Measurements from ENCODE around the gene EHBP1L1. TPM values are rescaled to one million over a fixed set of nuclear protein-coding genes. Genes with fewer than 3 reads are reported as not detected.

The EHBP1L1 gene
- total and polyA plus RNA-seq, 2 of the 13 experiments (the other 11 are each of a cell fraction or from before 2014, with no cell fraction given): 8.3 to 10.6 TPM

DNA sequence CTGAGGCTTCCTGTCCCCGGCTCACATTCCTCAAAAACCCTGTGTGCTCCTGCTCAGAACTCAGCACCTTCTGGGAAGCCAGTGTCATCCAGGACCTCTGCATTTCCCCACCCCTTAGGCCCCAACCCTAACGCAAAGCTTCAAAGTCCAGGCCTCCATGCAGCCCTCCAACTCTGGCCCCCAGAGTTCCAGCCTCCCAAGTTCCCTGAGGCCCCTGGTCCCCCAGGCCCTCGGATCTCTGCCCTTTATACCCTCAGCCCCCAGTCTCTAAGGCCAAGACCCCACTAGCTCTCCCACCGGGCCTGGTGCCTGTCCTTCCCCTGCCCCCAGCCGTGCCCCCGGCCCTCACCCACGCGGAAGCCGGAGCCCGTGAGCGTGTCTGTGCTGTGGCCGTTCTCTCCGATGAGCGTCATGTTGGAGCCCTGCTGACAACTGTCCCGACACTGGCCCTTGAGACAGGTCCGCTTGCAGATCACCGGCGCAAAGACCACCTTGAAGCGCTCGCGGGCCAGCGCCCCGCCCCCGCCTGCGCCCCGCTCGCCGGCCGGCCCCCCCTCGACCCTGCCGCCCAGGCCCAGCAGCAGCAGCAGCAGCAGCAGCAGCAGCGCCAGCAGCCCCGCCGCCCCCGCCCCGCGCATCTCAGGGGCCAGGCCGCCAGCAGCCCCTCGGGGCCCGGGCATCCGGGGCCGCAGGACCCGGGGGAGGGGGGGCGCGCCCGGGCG lies 18.4 kb upstream of the EHBP1L1 start (continued):
- TF ChIP-seq, protein P1, sequence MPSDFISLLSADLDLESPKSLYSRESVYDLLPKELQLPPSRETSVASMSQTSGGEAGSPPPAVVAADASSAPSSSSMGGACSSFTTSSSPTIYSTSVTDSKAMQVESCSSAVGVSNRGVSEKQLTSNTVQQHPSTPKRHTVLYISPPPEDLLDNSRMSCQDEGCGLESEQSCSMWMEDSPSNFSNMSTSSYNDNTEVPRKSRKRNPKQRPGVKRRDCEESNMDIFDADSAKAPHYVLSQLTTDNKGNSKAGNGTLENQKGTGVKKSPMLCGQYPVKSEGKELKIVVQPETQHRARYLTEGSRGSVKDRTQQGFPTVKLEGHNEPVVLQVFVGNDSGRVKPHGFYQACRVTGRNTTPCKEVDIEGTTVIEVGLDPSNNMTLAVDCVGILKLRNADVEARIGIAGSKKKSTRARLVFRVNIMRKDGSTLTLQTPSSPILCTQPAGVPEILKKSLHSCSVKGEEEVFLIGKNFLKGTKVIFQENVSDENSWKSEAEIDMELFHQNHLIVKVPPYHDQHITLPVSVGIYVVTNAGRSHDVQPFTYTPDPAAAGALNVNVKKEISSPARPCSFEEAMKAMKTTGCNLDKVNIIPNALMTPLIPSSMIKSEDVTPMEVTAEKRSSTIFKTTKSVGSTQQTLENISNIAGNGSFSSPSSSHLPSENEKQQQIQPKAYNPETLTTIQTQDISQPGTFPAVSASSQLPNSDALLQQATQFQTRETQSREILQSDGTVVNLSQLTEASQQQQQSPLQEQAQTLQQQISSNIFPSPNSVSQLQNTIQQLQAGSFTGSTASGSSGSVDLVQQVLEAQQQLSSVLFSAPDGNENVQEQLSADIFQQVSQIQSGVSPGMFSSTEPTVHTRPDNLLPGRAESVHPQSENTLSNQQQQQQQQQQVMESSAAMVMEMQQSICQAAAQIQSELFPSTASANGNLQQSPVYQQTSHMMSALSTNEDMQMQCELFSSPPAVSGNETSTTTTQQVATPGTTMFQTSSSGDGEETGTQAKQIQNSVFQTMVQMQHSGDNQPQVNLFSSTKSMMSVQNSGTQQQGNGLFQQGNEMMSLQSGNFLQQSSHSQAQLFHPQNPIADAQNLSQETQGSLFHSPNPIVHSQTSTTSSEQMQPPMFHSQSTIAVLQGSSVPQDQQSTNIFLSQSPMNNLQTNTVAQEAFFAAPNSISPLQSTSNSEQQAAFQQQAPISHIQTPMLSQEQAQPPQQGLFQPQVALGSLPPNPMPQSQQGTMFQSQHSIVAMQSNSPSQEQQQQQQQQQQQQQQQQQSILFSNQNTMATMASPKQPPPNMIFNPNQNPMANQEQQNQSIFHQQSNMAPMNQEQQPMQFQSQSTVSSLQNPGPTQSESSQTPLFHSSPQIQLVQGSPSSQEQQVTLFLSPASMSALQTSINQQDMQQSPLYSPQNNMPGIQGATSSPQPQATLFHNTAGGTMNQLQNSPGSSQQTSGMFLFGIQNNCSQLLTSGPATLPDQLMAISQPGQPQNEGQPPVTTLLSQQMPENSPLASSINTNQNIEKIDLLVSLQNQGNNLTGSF (CRISPR knock-in tag; IDR thresholded peaks at IDR 0.05): no peak
- TF ChIP-seq, protein P2, sequence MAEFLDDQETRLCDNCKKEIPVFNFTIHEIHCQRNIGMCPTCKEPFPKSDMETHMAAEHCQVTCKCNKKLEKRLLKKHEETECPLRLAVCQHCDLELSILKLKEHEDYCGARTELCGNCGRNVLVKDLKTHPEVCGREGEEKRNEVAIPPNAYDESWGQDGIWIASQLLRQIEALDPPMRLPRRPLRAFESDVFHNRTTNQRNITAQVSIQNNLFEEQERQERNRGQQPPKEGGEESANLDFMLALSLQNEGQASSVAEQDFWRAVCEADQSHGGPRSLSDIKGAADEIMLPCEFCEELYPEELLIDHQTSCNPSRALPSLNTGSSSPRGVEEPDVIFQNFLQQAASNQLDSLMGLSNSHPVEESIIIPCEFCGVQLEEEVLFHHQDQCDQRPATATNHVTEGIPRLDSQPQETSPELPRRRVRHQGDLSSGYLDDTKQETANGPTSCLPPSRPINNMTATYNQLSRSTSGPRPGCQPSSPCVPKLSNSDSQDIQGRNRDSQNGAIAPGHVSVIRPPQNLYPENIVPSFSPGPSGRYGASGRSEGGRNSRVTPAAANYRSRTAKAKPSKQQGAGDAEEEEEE (CRISPR knock-in tag; IDR thresholded peaks at IDR 0.05; ENCODE audit: borderline replicate concordance): no peak
- TF ChIP-seq ZNF703 (CRISPR knock-in tag; IDR thresholded peaks at IDR 0.05; ENCODE audit: borderline replicate concordance): no peak
- TF ChIP-seq ZSCAN25 (CRISPR knock-in tag; IDR thresholded peaks at IDR 0.05): peak; percentile 48; the same call in 1 of the 2 replicates
- TF ChIP-seq ZNF367 (CRISPR knock-in tag; IDR thresholded peaks at IDR 0.05; ENCODE audit: borderline replicate concordance): no peak
- TF ChIP-seq EZH2 (conservative IDR thresholded peaks at IDR 0.05; ENCODE audit: low read depth, low read length): no peak
- TF ChIP-seq ZNF333 (CRISPR knock-in tag; IDR thresholded peaks at IDR 0.05; ENCODE audit: borderline replicate concordance): no peak
- TF ChIP-seq, protein P3, sequence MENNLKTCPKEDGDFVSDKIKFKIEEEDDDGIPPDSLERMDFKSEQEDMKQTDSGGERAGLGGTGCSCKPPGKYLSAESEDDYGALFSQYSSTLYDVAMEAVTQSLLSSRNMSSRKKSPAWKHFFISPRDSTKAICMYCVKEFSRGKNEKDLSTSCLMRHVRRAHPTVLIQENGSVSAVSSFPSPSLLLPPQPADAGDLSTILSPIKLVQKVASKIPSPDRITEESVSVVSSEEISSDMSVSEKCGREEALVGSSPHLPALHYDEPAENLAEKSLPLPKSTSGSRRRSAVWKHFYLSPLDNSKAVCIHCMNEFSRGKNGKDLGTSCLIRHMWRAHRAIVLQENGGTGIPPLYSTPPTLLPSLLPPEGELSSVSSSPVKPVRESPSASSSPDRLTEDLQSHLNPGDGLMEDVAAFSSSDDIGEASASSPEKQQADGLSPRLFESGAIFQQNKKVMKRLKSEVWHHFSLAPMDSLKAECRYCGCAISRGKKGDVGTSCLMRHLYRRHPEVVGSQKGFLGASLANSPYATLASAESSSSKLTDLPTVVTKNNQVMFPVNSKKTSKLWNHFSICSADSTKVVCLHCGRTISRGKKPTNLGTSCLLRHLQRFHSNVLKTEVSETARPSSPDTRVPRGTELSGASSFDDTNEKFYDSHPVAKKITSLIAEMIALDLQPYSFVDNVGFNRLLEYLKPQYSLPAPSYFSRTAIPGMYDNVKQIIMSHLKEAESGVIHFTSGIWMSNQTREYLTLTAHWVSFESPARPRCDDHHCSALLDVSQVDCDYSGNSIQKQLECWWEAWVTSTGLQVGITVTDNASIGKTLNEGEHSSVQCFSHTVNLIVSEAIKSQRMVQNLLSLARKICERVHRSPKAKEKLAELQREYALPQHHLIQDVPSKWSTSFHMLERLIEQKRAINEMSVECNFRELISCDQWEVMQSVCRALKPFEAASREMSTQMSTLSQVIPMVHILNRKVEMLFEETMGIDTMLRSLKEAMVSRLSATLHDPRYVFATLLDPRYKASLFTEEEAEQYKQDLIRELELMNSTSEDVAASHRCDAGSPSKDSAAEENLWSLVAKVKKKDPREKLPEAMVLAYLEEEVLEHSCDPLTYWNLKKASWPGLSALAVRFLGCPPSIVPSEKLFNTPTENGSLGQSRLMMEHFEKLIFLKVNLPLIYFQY (CRISPR knock-in tag; IDR thresholded peaks at IDR 0.05; ENCODE audit: borderline replicate concordance): no peak
- peak; percentile 21; the same call in 1 of the 2 replicates for TF ChIP-seq SPEN (CRISPR knock-in tag; IDR thresholded peaks at IDR 0.05; ENCODE audit: low read depth)
- no peak; the same call in 1 of the 2 replicates for TF ChIP-seq ZNF232 (CRISPR knock-in tag; IDR thresholded peaks at IDR 0.05; ENCODE audit: borderline replicate concordance)
- no peak for TF ChIP-seq PAWR (CRISPR knock-in tag; IDR thresholded peaks at IDR 0.05; ENCODE audit: borderline replicate concordance)
- no peak for TF ChIP-seq ZSCAN12 (CRISPR knock-in tag; IDR thresholded peaks at IDR 0.05)
- 0 out of 2 replicates have a peak, but pooled peaks have one; percentile 9 for TF ChIP-seq RARA (CRISPR knock-in tag; IDR thresholded peaks at IDR 0.05)
- no peak for TF ChIP-seq FIP1L1 (IDR thresholded peaks at IDR 0.05; ENCODE audit: borderline replicate concordance, insufficient read depth, low read depth, low read length)
- TF ChIP-seq ZNF124 (CRISPR knock-in tag; IDR thresholded peaks at IDR 0.05): no peak
- 0 out of 2 replicates have a peak, but pooled peaks have one; percentile 23 for TF ChIP-seq KDM3A (CRISPR knock-in tag; IDR thresholded peaks at IDR 0.05; ENCODE audit: low read depth)
- no peak for TF ChIP-seq ZNF7 (CRISPR knock-in tag; IDR thresholded peaks at IDR 0.05)

Data from HepG2 (cell line).